Activated gamma-delta T cell treated with anti-CD3 and anti-CD28 coated beads, Interleukin-2, amount 50 U/mL, for 16 hours (primary cell): ENCODE data around the gene TMEM174.

Experiments used
- DNase-seq: peaks from one replicate; pipeline ENCODE4 v3.0.0-alpha.2; 2020; ENCODE audit warnings: low read depth

TMEM174 gene

GRCh38 chr5:73172951-73173350 lies at the start of gene TMEM174:
TMEM174 (plus strand) TSS chr5:73173193; CDS start chr5:73173244, 51 bp downstream.
- no peak for DNase-seq

- DNase-seq: no peak
Observed at GRCh38 chr5:73125289-73125688, 47.7 kb upstream of the TMEM174 start.

GRCh38 chr5:73126381-73126780 lies 46.6 kb upstream of the TMEM174 start:
- no peak for DNase-seq

- DNase-seq: no peak
Observed at GRCh38 chr5:73126957-73127356, 46.0 kb upstream of the TMEM174 start.

GRCh38 chr5:73129143-73129542 lies 43.9 kb upstream of the TMEM174 start:
- DNase-seq: no peak

- no peak for DNase-seq
Observed at GRCh38 chr5:73130811-73131210, 42.2 kb upstream of the TMEM174 start.

- DNase-seq: no peak
Observed at GRCh38 chr5:73131711-73132425, 41.1 kb upstream of the TMEM174 start.

GRCh38 chr5:73132759-73133158 lies 40.2 kb upstream of the TMEM174 start:
- DNase-seq: no peak

GRCh38 chr5:73135021-73135420 lies 38.0 kb upstream of the TMEM174 start:
- DNase-seq: no peak

GRCh38 chr5:73135429-73136054 lies 37.5 kb upstream of the TMEM174 start:
- no peak for DNase-seq

- DNase-seq: no peak
Observed at GRCh38 chr5:73136055-73136562, 36.9 kb upstream of the TMEM174 start.

GRCh38 chr5:73137563-73138530 lies 35.1 kb upstream of the TMEM174 start:
- DNase-seq: no peak

- no peak for DNase-seq
Observed at GRCh38 chr5:73139485-73139884, 33.5 kb upstream of the TMEM174 start.

- DNase-seq: no peak
Observed at GRCh38 chr5:73140801-73141200, 32.2 kb upstream of the TMEM174 start.

GRCh38 chr5:73142035-73142434 lies 31.0 kb upstream of the TMEM174 start:
- DNase-seq: no peak

- no peak for DNase-seq
Observed at GRCh38 chr5:73143716-73144115, 29.3 kb upstream of the TMEM174 start.

- no peak for DNase-seq
Observed at GRCh38 chr5:73149540-73149939, 23.5 kb upstream of the TMEM174 start.

- DNase-seq: no peak
Observed at GRCh38 chr5:73150876-73151275, 22.1 kb upstream of the TMEM174 start.

- DNase-seq: no peak
Observed at GRCh38 chr5:73151766-73152410, 21.1 kb upstream of the TMEM174 start.

GRCh38 chr5:73152411-73153388 lies 20.3 kb upstream of the TMEM174 start:
- DNase-seq: no peak

GRCh38 chr5:73153513-73153912 lies 19.5 kb upstream of the TMEM174 start:
- DNase-seq: no peak
